ENCODE results near the gene GLA. TPM values are rescaled to one million over a fixed set of nuclear protein-coding genes. Genes with fewer than 3 reads are reported as not detected.

The GLA gene
- total RNA-seq, 1 experiment from 2014 or later = 41.9 TPM

DNA sequence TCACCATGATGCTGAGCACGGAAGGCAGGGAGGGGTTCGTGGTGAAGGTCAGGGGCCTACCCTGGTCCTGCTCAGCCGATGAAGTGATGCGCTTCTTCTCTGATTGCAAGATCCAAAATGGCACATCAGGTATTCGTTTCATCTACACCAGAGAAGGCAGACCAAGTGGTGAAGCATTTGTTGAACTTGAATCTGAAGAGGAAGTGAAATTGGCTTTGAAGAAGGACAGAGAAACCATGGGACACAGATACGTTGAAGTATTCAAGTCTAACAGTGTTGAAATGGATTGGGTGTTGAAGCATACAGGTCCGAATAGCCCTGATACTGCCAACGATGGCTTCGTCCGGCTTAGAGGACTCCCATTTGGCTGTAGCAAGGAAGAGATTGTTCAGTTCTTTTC is 4.3 kb upstream of the GLA start:
- H2BK5ac ChIP-seq (ENCODE audit: insufficient read length, low read length) = no peak overlapping the region
- no peak overlapping the region for H2AFZ ChIP-seq (ENCODE audit: low read length)
- H2AK5ac ChIP-seq (ENCODE audit: insufficient read length, low read length) = no peak overlapping the region
- no peak overlapping the region for H3K4me2 ChIP-seq (ENCODE audit: insufficient read depth, insufficient read length, low read length)
- H3K4me1 ChIP-seq (ENCODE audit: insufficient read depth, low read length) = no peaks in the 10 kb centered on the region
- H3K9me3 Mint-ChIP-seq = peaks cover 69 to 70% of the 10 kb centered on the region in 2 experiments
- H2BK120ac ChIP-seq (ENCODE audit: low read depth, low read length, poor library complexity, severe bottlenecking) = no peak overlapping the region
- peaks cover 4% of the 10 kb centered on the region for H3K23me2 ChIP-seq (ENCODE audit: insufficient read length, low read depth, low read length, poor library complexity, severe bottlenecking)
- H4K20me1 ChIP-seq (ENCODE audit: control insufficient read depth, insufficient read depth, insufficient read length) = no peaks in the 10 kb centered on the region
- peaks cover 1% of the 10 kb centered on the region; the same call in 1 of the 2 replicates for H3K27me3 Mint-ChIP-seq (ENCODE audit: low read depth)
- no peak overlapping the region for H4K8ac ChIP-seq (replicated peaks; ENCODE audit: insufficient read length, low read depth, low read length)
- H3K4me3 Mint-ChIP-seq = no peak overlapping the region
- H3K9ac ChIP-seq (ENCODE audit: extremely low read depth, insufficient read length, low read length) = no peak overlapping the region
- no peak overlapping the region for H3K56ac ChIP-seq (ENCODE audit: insufficient read length, low read depth, low read length)
- H2BK15ac ChIP-seq (ENCODE audit: low read depth, low read length) = no peak overlapping the region
- no peak overlapping the region for H2BK12ac ChIP-seq (ENCODE audit: insufficient read length, low read depth, low read length)
- H4K91ac ChIP-seq (ENCODE audit: insufficient read length, low read depth, low read length) = no peak overlapping the region
- H4K5ac ChIP-seq (ENCODE audit: insufficient read length, low read depth, low read length) = no peak overlapping the region
- H3K4me1 Mint-ChIP-seq = peaks cover 13 to 16% of the 10 kb centered on the region in 2 experiments
- TF ChIP-seq, protein P1, sequence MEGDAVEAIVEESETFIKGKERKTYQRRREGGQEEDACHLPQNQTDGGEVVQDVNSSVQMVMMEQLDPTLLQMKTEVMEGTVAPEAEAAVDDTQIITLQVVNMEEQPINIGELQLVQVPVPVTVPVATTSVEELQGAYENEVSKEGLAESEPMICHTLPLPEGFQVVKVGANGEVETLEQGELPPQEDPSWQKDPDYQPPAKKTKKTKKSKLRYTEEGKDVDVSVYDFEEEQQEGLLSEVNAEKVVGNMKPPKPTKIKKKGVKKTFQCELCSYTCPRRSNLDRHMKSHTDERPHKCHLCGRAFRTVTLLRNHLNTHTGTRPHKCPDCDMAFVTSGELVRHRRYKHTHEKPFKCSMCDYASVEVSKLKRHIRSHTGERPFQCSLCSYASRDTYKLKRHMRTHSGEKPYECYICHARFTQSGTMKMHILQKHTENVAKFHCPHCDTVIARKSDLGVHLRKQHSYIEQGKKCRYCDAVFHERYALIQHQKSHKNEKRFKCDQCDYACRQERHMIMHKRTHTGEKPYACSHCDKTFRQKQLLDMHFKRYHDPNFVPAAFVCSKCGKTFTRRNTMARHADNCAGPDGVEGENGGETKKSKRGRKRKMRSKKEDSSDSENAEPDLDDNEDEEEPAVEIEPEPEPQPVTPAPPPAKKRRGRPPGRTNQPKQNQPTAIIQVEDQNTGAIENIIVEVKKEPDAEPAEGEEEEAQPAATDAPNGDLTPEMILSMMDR (conservative IDR thresholded peaks at IDR 0.05) = no peak
- no peak overlapping the region for H3K18ac ChIP-seq (ENCODE audit: insufficient read length, low read depth, low read length)
- peaks cover 19 to 28% (median 21%) of the 10 kb centered on the region in 3 experiments for H3K36me3 Mint-ChIP-seq (ENCODE audit: insufficient read depth in 1 of 3, low read depth in 3 of 3)
- no peaks in the 10 kb centered on the region for H3K79me1 ChIP-seq (ENCODE audit: insufficient read depth, low read depth, low read length, poor library complexity, severe bottlenecking)
- peaks cover 21% of the 10 kb centered on the region for H3K9me3 ChIP-seq (ENCODE audit: control insufficient read depth, low read depth, low read length)
- no peak overlapping the region for H3K27ac ChIP-seq (ENCODE audit: insufficient read length, low read depth, low read length)
- no peak overlapping the region for H3K4ac ChIP-seq (ENCODE audit: low read depth, low read length)
- H3K14ac ChIP-seq (ENCODE audit: insufficient read depth, low read length) = no peak overlapping the region
- no peak overlapping the region for H2BK20ac ChIP-seq (ENCODE audit: low read depth, low read length, poor library complexity, severe bottlenecking)
- H3K79me2 ChIP-seq (ENCODE audit: insufficient read depth, low read length) = peaks cover 7% of the 10 kb centered on the region; the same call in 1 of the 2 replicates
- no peak overlapping the region for H3K23ac ChIP-seq (ENCODE audit: insufficient read length, low read depth, low read length)
- no peak overlapping the region for H3K27ac Mint-ChIP-seq
- no peaks in the 10 kb centered on the region for H3K27me3 ChIP-seq (ENCODE audit: insufficient read depth, low read length)
- DNase-seq = no peak
- WGBS (ENCODE audit: extremely low coverage, insufficient read length, low lambda C conversion rate) = no CpG with 5 or more reads among the region's 10 CpGs
- no peak overlapping the region for H3T11ph ChIP-seq (ENCODE audit: low read length)

Data from H9 (cell line).